Astrocyte of the spinal cord (primary cell): ENCODE measurements around the gene CADM2.

Source experiments
- DNase-seq: peaks from one replicate; pipeline ENCODE4 v3.0.0; 2011; ENCODE audit warnings: low read depth, low spot score
- H3K4me3 ChIP-seq: 2 replicates; pipeline ENCODE4 v1.5.1; 2011; ENCODE audit warnings: low read depth, mild to moderate bottlenecking, low read length, moderate library complexity
- CTCF ChIP-seq: IDR thresholded peaks from 2 replicates; pipeline ENCODE4 v1.5.1; 2012; ENCODE audit warnings: low read depth, mild to moderate bottlenecking, low read length, inconsistent platforms
- in situ Hi-C: cut with HindIII; loops from 2 replicates; pipeline ENCODE4 v1.10.0; 2017; ENCODE audit warnings: low sequenced_read_pairs

CADM2 gene

GRCh38 chr3:85303156-85303555 lies 344.4 kb downstream of the CADM2 start:
- in situ Hi-C loops, result no loop called here

GRCh38 chr3:85304360-85304964 lies 345.7 kb downstream of the CADM2 start:
- in situ Hi-C loops, result no loop called here
- H3K4me3 ChIP-seq, result no peak overlapping the region
- peak; percentile 8 for DNase-seq
- peak; percentile 31 for TF ChIP-seq CTCF

More at GRCh38 chr3:85303156-85303555, 344.4 kb downstream of the CADM2 start:
- H3K4me3 ChIP-seq, result no peak overlapping the region
- no peak for TF ChIP-seq CTCF
- no peak for DNase-seq

DNA sequence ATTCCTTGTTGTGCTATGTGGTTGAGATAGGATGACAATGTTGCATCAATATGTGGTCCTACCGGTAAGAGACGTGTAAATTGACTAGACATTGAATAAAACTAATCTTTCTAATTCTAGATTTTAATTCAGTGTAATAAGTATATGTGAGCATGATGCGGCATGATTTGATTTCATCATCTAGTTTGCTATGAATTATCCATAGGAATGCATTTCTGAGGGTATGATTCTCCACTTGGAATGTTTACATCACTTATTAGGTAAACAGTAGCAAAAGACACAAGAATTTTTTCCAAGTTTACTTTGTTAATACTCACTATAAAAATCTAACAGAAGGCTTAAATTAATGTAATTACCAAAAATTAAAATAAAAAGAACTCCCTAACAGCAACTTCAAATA lies 353.5 kb downstream of the CADM2 start:
- in situ Hi-C loops, result no loop called here
- DNase-seq, result no peak
- no peak for TF ChIP-seq CTCF
- no peak overlapping the region for H3K4me3 ChIP-seq

DNA sequence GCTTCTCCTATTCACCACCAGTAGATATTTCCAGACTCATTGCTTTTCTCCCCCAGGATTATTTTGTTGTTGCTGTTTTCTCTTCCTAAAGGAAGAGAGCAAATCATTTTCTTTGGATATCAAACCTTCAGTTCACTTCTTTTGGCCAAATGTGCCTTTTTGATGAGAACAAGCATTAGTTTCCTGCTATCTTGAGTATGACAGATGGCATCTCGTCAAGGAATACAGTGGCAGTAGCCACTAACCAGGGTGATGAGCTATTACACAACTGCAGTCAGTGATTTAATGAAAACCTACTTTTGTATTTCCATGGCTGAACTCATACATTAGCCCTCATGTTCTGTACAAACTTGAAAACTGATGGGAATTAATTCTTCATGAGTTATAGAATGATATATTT lies 354.6 kb downstream of the CADM2 start:
- DNase-seq, result no peak
- H3K4me3 ChIP-seq, result no peak overlapping the region
- in situ Hi-C loops, result no loop called here
- no peak for TF ChIP-seq CTCF

DNA sequence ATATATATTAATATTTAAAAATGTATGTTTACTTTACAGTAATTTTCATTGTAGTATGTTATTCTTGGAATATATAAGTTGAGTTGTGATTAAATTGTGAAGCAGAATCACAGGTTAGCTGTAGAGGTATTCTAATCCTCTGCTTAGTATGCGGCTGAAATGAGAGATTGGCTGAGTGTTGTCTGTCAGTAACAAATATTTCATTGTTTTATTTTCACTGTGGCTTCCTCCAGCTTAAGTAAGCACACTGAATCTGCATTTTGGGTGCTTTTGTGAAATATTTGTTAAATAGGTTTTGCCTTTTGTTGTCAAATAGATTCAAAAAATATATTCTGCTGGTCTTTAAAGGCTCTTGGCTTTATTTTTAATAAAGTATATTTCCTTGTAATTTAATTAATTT lies 357.5 kb downstream of the CADM2 start:
- no peak overlapping the region for H3K4me3 ChIP-seq
- in situ Hi-C loops, result no loop called here
- DNase-seq, result no peak
- no peak for TF ChIP-seq CTCF

- DNase-seq, result no peak
- no peak overlapping the region for H3K4me3 ChIP-seq
- in situ Hi-C loops, result no loop called here
- no peak for TF ChIP-seq CTCF
Observed at GRCh38 chr3:85321892-85322291, 363.1 kb downstream of the CADM2 start.

DNA sequence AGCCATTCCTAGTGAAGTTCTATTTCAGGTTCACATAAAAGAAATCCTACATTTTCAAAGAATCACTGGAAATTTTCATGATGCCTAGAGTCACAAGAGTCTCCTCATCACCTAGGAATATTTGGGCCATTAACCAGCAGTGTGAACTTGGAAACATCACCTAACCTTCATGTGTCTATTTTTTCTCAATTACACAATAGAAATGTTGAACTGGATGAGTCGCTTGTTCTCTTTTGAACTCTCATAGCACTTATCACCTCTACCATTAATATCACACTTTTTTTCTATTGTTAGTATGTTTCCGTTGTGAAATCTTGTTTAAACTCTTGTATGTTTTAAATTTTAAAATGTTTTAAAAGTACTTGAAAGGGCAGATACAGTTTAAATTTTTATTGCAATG lies 371.3 kb downstream of the CADM2 start:
- H3K4me3 ChIP-seq, result no peak overlapping the region
- TF ChIP-seq CTCF, result no peak
- in situ Hi-C loops, result no loop called here
- DNase-seq, result no peak
